DMS 273 (cell line): Measurements from ENCODE around the gene SDCCAG8.
"Not testable (repeated sequence)": the region's sequence is repeated elsewhere in the genome, so short reads cannot be mapped to it uniquely, and the experiment has no call there.

Experiments
- DNase-seq: peaks from one replicate; lab custom pipeline; 2025; ENCODE audit not compliant: unreplicated experiment; lab: John Stamatoyannopoulos, UW

SDCCAG8 gene

GRCh38 chr1:243325305-243325890 lies 69.6 kb downstream of the SDCCAG8 start:
- peak; percentile 79 for DNase-seq

GRCh38 chr1:243332440-243332839 lies 76.6 kb downstream of the SDCCAG8 start:
- DNase-seq: no peak

GRCh38 chr1:243335292-243335691 lies 79.5 kb downstream of the SDCCAG8 start:
- no peak for DNase-seq

- DNase-seq: no peak
Measured at GRCh38 chr1:243336163-243336562, 80.3 kb downstream of the SDCCAG8 start.

GRCh38 chr1:243338848-243339247 lies 83.0 kb downstream of the SDCCAG8 start:
- DNase-seq: not testable (repeated sequence)

- no peak for DNase-seq
Measured at GRCh38 chr1:243341074-243341473, 85.2 kb downstream of the SDCCAG8 start.

GRCh38 chr1:243343970-243344937 lies 88.4 kb downstream of the SDCCAG8 start:
- DNase-seq: peak; percentile 87

- DNase-seq: peak; percentile 79
Measured at GRCh38 chr1:243345205-243345604, 89.4 kb downstream of the SDCCAG8 start.

- peak; percentile 36 for DNase-seq
Measured at GRCh38 chr1:243346016-243346415, 90.2 kb downstream of the SDCCAG8 start.

GRCh38 chr1:243346468-243346867 lies 90.6 kb downstream of the SDCCAG8 start:
- DNase-seq: no peak

GRCh38 chr1:243348331-243348730 lies 92.5 kb downstream of the SDCCAG8 start:
- DNase-seq: no peak

GRCh38 chr1:243349128-243349527 lies 93.3 kb downstream of the SDCCAG8 start:
- no peak for DNase-seq

GRCh38 chr1:243351337-243351736 lies 95.5 kb downstream of the SDCCAG8 start:
- DNase-seq: no peak

- DNase-seq: peak; percentile 50
Measured at GRCh38 chr1:243354511-243355153, 98.8 kb downstream of the SDCCAG8 start.

- DNase-seq: no peak
Measured at GRCh38 chr1:243363832-243364231, 108.0 kb downstream of the SDCCAG8 start.

- no peak for DNase-seq
Measured at GRCh38 chr1:243364330-243364729, 108.5 kb downstream of the SDCCAG8 start.

- DNase-seq: no peak
Measured at GRCh38 chr1:243364866-243365265, 109.0 kb downstream of the SDCCAG8 start.

GRCh38 chr1:243367314-243367713 lies 111.5 kb downstream of the SDCCAG8 start:
- DNase-seq: no peak

- DNase-seq: no peak
Measured at GRCh38 chr1:243374412-243374811, 118.6 kb downstream of the SDCCAG8 start.

GRCh38 chr1:243375596-243375995 lies 119.8 kb downstream of the SDCCAG8 start:
- peak; percentile 35 for DNase-seq

GRCh38 chr1:243378669-243379068 lies 122.8 kb downstream of the SDCCAG8 start:
- DNase-seq: peak; percentile 50

GRCh38 chr1:243379208-243379607 lies 123.4 kb downstream of the SDCCAG8 start:
- no peak for DNase-seq
